ENCODE data around the gene SLC29A2. TPM values are rescaled to one million over a fixed set of nuclear protein-coding genes. Genes with fewer than 3 reads are reported as not detected.

Gene SLC29A2
- total and polyA plus RNA-seq, 12 donors, result 7.8 to 50.6 (median 9.8) TPM

DNA sequence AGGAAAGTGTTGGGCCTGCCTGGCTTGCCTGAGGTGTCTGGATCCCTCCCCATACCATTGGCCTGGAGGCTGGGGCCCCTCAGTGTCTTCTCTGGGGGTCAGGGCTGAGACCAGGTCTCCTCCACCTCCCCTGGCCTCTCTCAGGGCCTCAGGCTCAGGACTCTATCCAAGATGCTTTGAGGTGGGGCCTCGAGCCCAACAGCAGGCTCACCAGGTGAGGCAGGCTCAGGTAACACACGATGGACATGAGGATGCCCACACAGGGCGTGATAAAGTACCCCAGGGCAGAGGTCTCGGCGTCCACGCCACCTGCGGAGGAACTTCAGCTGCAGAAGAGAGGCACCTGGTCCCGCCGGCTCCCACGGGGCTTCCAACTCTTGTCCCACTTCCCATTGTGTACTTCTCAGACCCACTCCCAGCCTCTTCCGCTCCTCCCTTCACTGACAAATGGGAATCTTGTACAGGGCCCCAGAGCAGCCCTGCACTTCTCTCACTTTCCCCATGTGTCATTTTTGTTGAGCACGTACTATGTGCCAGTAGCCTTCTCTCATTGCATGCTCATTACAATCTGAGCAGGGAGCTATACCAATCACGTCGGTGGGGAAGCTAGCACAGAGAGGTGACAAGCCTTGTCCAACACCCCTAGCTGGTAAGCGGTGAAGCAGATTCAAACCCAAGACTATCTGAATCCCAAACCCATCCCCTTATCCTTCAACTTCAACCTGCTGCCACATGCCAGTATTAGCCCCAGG lies 3.8 kb downstream of the SLC29A2 start:
- intact Hi-C loops (cut with DNase I), result no loop called here
- ATAC-seq (no peak), DNase-seq (no peak)
- no peak overlapping the region for H3K27ac ChIP-seq
- H3K4me1 ChIP-seq, result peaks cover 2 to 45% (median 26%) of the 10 kb centered on the region in 9 donors
- H3K4me3 ChIP-seq, result no peak overlapping the region
- TF ChIP-seq, protein P1, sequence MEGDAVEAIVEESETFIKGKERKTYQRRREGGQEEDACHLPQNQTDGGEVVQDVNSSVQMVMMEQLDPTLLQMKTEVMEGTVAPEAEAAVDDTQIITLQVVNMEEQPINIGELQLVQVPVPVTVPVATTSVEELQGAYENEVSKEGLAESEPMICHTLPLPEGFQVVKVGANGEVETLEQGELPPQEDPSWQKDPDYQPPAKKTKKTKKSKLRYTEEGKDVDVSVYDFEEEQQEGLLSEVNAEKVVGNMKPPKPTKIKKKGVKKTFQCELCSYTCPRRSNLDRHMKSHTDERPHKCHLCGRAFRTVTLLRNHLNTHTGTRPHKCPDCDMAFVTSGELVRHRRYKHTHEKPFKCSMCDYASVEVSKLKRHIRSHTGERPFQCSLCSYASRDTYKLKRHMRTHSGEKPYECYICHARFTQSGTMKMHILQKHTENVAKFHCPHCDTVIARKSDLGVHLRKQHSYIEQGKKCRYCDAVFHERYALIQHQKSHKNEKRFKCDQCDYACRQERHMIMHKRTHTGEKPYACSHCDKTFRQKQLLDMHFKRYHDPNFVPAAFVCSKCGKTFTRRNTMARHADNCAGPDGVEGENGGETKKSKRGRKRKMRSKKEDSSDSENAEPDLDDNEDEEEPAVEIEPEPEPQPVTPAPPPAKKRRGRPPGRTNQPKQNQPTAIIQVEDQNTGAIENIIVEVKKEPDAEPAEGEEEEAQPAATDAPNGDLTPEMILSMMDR (IDR thresholded peaks at IDR 0.05), result no peak
- 89 to 92% methylated on average over 14 to 15 of the region's 15 CpGs for WGBS, 2 donors
- H3K27me3 ChIP-seq, result peaks cover 0 to 21% (median 7%) of the 10 kb centered on the region in 7 donors
- H3K36me3 ChIP-seq, result peaks cover 0 to 3% (median 0%) of the 10 kb centered on the region in 9 donors
- no peaks in the 10 kb centered on the region for H3K9me3 ChIP-seq

DNA sequence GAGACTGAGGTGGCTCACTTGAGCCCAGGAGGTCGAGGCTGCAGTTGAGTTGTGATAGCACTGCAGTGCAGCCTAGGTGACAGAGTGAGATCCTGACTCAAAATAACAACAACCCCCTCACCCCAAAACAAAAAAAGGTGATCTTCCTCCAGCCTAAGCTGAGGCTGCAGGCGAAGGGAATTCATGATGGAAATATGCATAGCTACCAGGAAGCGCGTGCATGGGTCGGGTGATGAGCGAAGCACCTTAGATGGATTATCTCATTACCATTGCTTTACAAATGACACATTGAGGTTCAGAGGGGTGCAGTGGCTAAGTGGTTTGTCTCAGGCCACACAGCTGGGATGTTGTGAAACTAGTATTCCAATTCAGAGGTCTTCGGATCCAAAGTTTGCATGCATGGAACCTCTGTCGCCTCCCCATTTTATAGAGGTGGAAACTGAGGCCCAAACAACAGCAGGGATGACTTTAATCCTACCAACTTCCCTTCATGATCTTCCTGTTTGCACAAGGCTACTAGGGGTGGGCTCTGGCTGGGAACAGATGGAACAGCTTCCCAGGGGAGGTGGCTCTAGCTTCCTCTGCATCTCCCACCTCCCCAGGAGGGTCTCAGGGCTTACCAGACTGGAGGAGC lies 4.6 kb downstream of the SLC29A2 start:
- DNase-seq (no peak), ATAC-seq (no peak)
- Histone ChIP-seq H3K4me1 (peaks cover 2 to 37% (median 18%) of the 10 kb centered on the region in 9 donors), H3K4me3 (no peak overlapping the region), H3K27me3 (peaks cover 0 to 14% (median 5%) of the 10 kb centered on the region in 7 donors), H3K9me3 (no peaks in the 10 kb centered on the region), H3K36me3 (peaks cover 0 to 4% (median 0%) of the 10 kb centered on the region in 9 donors), H3K27ac (no peak overlapping the region)
- WGBS, 2 donors, result 91 to 94% methylated on average over 8 of the region's 8 CpGs
- intact Hi-C loops (cut with DNase I), result no loop called here
- TF ChIP-seq, protein P1 (IDR thresholded peaks at IDR 0.05), result no peak

DNA sequence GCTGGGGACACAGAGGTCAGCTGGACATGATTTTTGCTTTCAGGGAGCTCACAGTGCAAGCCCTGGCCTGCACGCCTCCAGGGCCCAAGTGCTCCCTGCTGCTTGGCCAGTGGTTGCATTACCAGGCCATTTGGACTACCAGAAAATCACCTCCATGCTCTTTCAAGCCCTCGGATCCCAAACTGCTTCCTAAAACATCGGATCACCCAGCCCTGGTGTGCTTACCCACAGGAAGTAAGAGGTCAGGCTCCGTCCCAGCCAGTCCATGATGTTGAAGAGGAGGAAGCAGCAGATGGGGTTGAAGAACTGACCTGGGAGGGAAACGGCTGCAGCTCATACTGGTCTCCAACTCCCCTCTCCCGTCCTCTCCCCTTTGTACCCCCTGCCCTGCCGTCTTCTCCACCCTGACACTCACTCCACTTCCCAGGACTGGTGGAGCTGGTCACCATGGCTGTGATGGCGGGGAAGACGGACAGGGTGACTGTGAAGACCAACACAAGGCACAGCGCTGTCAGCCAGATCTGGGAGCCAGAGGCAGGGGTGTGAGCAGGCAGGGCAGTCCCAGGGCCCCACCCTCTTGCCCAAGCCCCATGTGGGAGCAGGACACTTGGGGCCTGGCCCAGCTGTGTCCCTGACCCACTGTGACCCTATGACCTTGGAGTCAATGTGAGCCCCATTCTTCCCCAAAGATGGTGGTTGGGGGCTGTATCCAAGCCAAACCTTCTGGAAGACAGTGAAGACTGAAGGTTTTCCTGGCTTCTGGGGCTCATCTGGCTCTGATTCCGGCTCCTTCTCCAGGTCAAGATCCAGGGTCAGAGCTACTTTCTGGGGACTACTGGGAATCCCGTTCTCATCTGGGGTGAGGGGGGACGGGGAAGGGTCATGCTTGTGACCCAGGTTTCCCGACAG lies 5.6 kb downstream of the SLC29A2 start:
- H3K4me1 ChIP-seq, result peaks cover 1 to 32% (median 17%) of the 10 kb centered on the region in 9 donors
- 76 to 81% methylated on average over 14 of the region's 14 CpGs for WGBS, 2 donors
- peak overlapping the region in 1 of 10 donors; percentile 7 for H3K27ac ChIP-seq
- ATAC-seq (no peak), DNase-seq (no peak)
- H3K9me3 ChIP-seq, result no peaks in the 10 kb centered on the region
- H3K27me3 ChIP-seq, result peaks cover 0 to 4% (median 0%) of the 10 kb centered on the region in 7 donors
- intact Hi-C loops (cut with DNase I), result no loop called here
- H3K4me3 ChIP-seq, result no peak overlapping the region
- TF ChIP-seq, protein P1 (IDR thresholded peaks at IDR 0.05), result no peak
- peaks cover 0 to 4% (median 0%) of the 10 kb centered on the region in 9 donors for H3K36me3 ChIP-seq

DNA sequence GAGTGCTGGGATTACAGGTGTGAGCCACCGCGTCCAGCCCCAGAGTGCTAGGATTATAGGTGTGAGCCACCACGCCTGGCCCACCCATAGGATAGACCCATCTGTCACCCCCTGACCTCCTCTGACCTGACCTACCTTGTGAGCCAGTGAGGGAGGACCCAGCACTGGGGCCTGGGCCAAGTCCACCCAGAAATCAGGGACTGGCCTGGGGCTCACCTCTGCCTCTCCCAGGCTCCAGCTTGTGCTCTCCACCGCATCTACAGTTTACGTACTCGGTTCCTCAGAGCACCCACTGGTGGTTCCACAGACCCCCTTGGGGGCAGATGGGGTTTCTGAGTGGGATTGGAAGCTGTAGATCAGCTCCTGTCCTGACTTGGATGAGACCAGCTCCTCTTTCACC lies 6.4 kb downstream of the SLC29A2 start:
- Histone ChIP-seq H3K27me3 (no peaks in the 10 kb centered on the region), H3K4me3 (no peak overlapping the region), H3K36me3 (peaks cover 0 to 4% (median 0%) of the 10 kb centered on the region in 9 donors), H3K4me1 (peaks cover 0 to 25% (median 10%) of the 10 kb centered on the region in 9 donors), H3K27ac (no peak overlapping the region), H3K9me3 (no peaks in the 10 kb centered on the region)
- TF ChIP-seq, protein P1 (IDR thresholded peaks at IDR 0.05), result no peak
- no peak for DNase-seq
- WGBS, 2 donors, result 93 to 98% methylated on average over 6 of the region's 6 CpGs
- no peak for ATAC-seq
- intact Hi-C loops (cut with DNase I), result no loop called here
